ENCODE data around the gene RIT2. TPM values are rescaled to one million over a fixed set of nuclear protein-coding genes. Genes with fewer than 3 reads are reported as not detected.

The RIT2 gene
- total and polyA plus RNA-seq, 2 of the 4 experiments (the other 2 are of a cell fraction) = not detected

DNA sequence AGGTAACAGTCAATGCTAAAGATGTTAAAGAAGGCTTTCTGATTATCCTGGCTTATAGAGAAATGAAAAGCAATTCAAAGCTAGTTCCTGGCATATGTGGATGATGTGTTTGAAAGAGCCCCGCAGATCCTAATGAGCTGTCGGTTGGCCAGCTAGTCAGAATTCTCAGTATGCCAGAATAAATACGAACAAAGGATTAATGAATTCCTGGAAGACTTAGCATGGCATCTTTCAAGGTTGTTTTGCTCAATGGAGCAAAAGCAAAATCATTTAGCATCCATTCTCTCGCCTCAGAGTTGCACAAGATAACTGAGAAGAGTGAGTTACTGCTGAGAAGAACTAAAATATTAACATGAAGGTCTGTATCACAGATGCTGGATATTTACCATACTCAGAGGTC, 307.6 kb downstream of the RIT2 start:
- Histone ChIP-seq H2AK5ac (ENCODE audit: low read depth, low read length) (no peak overlapping the region), H2BK5ac (ENCODE audit: low read depth, low read length, poor library complexity, severe bottlenecking) (no peak overlapping the region), H2BK15ac (ENCODE audit: low read depth, low read length) (no peak overlapping the region), H3K18ac (ENCODE audit: low read depth, low read length) (no peak overlapping the region), H4K5ac (ENCODE audit: low read depth, low read length) (no peak overlapping the region), H4K20me1 (ENCODE audit: insufficient read depth, low read length) (no peaks in the 10 kb centered on the region), H3K23ac (ENCODE audit: low read depth, low read length) (no peak overlapping the region), H3K9ac (ENCODE audit: low read depth, low read length) (no peak overlapping the region), H3K27me3 (ENCODE audit: control insufficient read depth, insufficient read depth, low read length) (no peaks in the 10 kb centered on the region), H3K27ac (ENCODE audit: insufficient read depth, low read length) (no peak overlapping the region), H2BK20ac (ENCODE audit: low read depth, low read length) (no peak overlapping the region), H3K9me1 (ENCODE audit: insufficient read depth, low read length) (no peaks in the 10 kb centered on the region), H3K56ac (ENCODE audit: extremely low read depth, insufficient read depth, low read length) (no peak overlapping the region), H3K79me1 (ENCODE audit: low read depth in 1 of 2, low read length in 2 of 2) (no peaks in the 10 kb centered on the region), H3K4me2 (ENCODE audit: low read depth, low read length) (no peak overlapping the region), H2AFZ (replicated peaks; ENCODE audit: low read length, poor library complexity) (no peak overlapping the region), H3K4ac (ENCODE audit: low read depth, low read length) (no peak overlapping the region), H2BK120ac (ENCODE audit: low read depth, low read length) (no peak overlapping the region), H4K8ac (ENCODE audit: low read depth in 2 of 2, low read length in 2 of 2) (no peak overlapping the region), H3K9me3 (ENCODE audit: control insufficient read depth, insufficient read depth, low read length) (no peaks in the 10 kb centered on the region), H3K36me3 (ENCODE audit: control insufficient read depth, insufficient read depth, low read length) (no peaks in the 10 kb centered on the region), H3K14ac (replicated peaks; ENCODE audit: low read depth, low read length) (no peak overlapping the region), H2AK9ac (replicated peaks; ENCODE audit: low read depth, low read length, poor library complexity) (no peak overlapping the region), H4K91ac (ENCODE audit: insufficient read depth, low read depth, low read length) (no peak overlapping the region), H3K4me1 (ENCODE audit: control insufficient read depth, insufficient read depth, low read length) (no peaks in the 10 kb centered on the region), H3K4me3 (ENCODE audit: insufficient read depth, low read depth, low read length) (no peak overlapping the region)
- DNase-seq (no peak), ATAC-seq (ENCODE audit: low read depth) (no peak)
- BruUV-seq (replicated peaks) = no TSS peak
- WGBS, 2 experiments (ENCODE audit: extremely low coverage in 2 of 2, insufficient read length in 1 of 2) = no CpG with 5 or more reads among the region's 4 CpGs
- TF ChIP-seq ELK1 (IDR thresholded peaks at IDR 0.05; ENCODE audit: borderline replicate concordance, low read depth, low read length) = no peak
- no peak for TF ChIP-seq USF2 (IDR thresholded peaks at IDR 0.05; ENCODE audit: low read depth, low read length)
- no peak for TF ChIP-seq MXI1 (IDR thresholded peaks at IDR 0.05; ENCODE audit: borderline replicate concordance, low read depth, low read length)
- TF ChIP-seq FOS (IDR thresholded peaks at IDR 0.05; ENCODE audit: low read depth, low read length) = no peak
- no peak for TF ChIP-seq RCOR1 (IDR thresholded peaks at IDR 0.05; ENCODE audit: insufficient replicate concordance, low read length)
- no peak for TF ChIP-seq RFX5 (IDR thresholded peaks at IDR 0.05; ENCODE audit: low read depth, low read length)
- no peak for TF ChIP-seq MAZ (IDR thresholded peaks at IDR 0.05; ENCODE audit: borderline replicate concordance, low read depth, low read length)
- no peak for TF ChIP-seq CHD1 (IDR thresholded peaks at IDR 0.05; ENCODE audit: low read depth, low read length)
- TF ChIP-seq BHLHE40 (IDR thresholded peaks at IDR 0.05; ENCODE audit: low read depth, low read length) = no peak
- TF ChIP-seq NFE2L2 (IDR thresholded peaks at IDR 0.05; ENCODE audit: low read depth, low read length) = no peak
- no peak for TF ChIP-seq CTCF (conservative IDR thresholded peaks at IDR 0.05; ENCODE audit: low read depth, low read length)
- in situ Hi-C loops (cut with MboI; ENCODE audit: low sequenced_read_pairs) = no loop called here
- dilution Hi-C loops (cut with HindIII; ENCODE audit: low sequenced_read_pairs, unreplicated experiment) = no loop called here
- intact Hi-C loops (cut with micrococcal nuclease) = no loop called here
- ChIA-PET POLR2A (ENCODE audit: unreplicated experiment) (no interaction called here), CTCF (no interaction called here)
